ENCODE data around the gene ZNF695.
"Not testable (repeated sequence)": the region's sequence is repeated elsewhere in the genome, so short reads cannot be mapped to it uniquely, and the experiment has no call there.

GRCh38 chr1:247004081-247004480 is 3.8 kb downstream of the ZNF695 start:
- TF ChIP-seq, protein P1, sequence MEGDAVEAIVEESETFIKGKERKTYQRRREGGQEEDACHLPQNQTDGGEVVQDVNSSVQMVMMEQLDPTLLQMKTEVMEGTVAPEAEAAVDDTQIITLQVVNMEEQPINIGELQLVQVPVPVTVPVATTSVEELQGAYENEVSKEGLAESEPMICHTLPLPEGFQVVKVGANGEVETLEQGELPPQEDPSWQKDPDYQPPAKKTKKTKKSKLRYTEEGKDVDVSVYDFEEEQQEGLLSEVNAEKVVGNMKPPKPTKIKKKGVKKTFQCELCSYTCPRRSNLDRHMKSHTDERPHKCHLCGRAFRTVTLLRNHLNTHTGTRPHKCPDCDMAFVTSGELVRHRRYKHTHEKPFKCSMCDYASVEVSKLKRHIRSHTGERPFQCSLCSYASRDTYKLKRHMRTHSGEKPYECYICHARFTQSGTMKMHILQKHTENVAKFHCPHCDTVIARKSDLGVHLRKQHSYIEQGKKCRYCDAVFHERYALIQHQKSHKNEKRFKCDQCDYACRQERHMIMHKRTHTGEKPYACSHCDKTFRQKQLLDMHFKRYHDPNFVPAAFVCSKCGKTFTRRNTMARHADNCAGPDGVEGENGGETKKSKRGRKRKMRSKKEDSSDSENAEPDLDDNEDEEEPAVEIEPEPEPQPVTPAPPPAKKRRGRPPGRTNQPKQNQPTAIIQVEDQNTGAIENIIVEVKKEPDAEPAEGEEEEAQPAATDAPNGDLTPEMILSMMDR (CRISPR knock-in tag; IDR thresholded peaks at IDR 0.05) = not testable (repeated sequence)
- TF ChIP-seq SUZ12 (IDR thresholded peaks at IDR 0.05; ENCODE audit: low read depth, low read length); ZKSCAN8 (CRISPR knock-in tag; IDR thresholded peaks at IDR 0.05; ENCODE audit: borderline replicate concordance); FOSL2 (CRISPR knock-in tag; IDR thresholded peaks at IDR 0.05); BRCA1 (CRISPR knock-in tag; IDR thresholded peaks at IDR 0.05); ZNF782 (CRISPR knock-in tag; IDR thresholded peaks at IDR 0.05; ENCODE audit: borderline replicate concordance); EHMT2 (IDR thresholded peaks at IDR 0.05; ENCODE audit: borderline replicate concordance, low read depth, low read length): not testable (repeated sequence)
- TF ChIP-seq, protein P2, sequence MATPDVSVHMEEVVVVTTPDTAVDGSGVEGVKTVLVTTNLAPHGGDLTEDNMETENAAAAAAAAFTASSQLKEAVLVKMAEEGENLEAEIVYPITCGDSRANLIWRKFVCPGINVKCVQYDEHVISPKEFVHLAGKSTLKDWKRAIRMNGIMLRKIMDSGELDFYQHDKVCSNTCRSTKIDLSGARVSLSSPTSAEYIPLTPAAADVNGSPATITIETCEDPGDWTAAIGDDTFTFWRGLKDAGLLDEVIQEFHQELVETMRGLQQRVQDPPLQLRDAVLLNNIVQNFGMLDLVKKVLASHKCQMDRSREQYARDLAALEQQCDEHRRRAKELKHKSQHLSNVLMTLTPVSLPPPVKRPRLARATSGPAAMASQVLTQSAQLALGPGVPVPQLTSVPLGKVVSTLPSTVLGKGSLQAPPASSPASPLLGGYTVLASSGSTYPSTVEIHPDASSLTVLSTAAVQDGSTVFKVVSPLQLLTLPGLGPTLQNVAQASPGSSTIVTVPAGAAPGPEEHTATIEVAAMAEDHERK (CRISPR knock-in tag; IDR thresholded peaks at IDR 0.05; ENCODE audit: low read depth) = not testable (repeated sequence)

Measured in HepG2 (cell line).